NOMO-1 (cell line): Measurements from ENCODE around the gene ZFHX3.
"Not testable (repeated sequence)": the region's sequence is repeated elsewhere in the genome, so short reads cannot be mapped to it uniquely, and the experiment has no call there.

Experiments used
- DNase-seq, 2 experiments: peaks; one replicate each; lab custom pipeline; 2025; ENCODE audit not compliant: unreplicated experiment in 2 of 2; lab: John Stamatoyannopoulos, UW

Gene ZFHX3, protein sequence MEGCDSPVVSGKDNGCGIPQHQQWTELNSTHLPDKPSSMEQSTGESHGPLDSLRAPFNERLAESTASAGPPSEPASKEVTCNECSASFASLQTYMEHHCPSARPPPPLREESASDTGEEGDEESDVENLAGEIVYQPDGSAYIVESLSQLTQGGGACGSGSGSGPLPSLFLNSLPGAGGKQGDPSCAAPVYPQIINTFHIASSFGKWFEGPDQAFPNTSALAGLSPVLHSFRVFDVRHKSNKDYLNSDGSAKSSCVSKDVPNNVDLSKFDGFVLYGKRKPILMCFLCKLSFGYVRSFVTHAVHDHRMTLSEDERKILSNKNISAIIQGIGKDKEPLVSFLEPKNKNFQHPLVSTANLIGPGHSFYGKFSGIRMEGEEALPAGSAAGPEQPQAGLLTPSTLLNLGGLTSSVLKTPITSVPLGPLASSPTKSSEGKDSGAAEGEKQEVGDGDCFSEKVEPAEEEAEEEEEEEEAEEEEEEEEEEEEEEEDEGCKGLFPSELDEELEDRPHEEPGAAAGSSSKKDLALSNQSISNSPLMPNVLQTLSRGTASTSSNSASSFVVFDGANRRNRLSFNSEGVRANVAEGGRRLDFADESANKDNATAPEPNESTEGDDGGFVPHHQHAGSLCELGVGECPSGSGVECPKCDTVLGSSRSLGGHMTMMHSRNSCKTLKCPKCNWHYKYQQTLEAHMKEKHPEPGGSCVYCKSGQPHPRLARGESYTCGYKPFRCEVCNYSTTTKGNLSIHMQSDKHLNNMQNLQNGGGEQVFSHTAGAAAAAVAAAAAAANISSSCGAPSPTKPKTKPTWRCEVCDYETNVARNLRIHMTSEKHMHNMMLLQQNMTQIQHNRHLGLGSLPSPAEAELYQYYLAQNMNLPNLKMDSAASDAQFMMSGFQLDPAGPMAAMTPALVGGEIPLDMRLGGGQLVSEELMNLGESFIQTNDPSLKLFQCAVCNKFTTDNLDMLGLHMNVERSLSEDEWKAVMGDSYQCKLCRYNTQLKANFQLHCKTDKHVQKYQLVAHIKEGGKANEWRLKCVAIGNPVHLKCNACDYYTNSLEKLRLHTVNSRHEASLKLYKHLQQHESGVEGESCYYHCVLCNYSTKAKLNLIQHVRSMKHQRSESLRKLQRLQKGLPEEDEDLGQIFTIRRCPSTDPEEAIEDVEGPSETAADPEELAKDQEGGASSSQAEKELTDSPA (N-terminal part only)

DNA sequence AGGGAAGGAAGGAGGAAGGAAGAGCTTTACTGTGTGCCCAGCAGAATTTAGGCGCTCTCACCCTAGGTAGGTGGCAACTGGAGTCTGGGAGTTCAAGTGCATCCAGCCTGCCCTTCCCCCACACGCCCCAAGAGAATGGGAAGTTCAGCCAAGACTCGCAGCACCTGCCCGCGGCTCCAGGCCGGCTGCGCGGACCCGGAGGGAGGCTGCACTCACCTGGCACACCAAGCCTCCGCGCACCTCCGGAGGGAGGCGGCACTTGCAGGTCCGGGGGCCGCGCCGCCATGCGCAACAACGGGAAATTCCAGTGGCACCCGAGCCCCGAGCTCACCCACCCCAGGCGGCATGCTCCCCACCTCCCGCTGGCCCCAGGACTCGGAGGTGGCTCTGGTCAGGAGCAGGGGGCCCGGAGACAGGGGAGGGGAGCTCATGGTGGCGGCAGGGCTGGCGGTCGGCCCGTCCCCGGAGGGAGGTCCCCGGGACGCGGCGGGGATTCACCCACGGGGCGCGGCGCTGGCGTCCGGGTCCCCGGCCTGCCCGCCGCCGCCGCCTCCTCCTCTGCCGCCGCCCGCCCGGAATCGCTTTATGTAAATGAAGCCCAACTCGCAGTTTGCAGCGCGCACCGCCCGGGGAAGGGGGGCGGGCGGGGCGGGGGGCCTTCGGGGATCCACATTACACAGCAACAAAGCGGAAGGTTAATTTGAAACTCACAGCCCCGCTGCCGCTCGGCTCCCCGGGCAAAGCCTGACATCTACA lies at the start of gene ZFHX3:
Gene ZFHX3, minus strand, starts transcription at position 593 of the 756 bp plus-strand sequence. CDS start 87,983 bp downstream, outside the sequence.
- DNase-seq, result peak; percentile 40 to 49

DNA sequence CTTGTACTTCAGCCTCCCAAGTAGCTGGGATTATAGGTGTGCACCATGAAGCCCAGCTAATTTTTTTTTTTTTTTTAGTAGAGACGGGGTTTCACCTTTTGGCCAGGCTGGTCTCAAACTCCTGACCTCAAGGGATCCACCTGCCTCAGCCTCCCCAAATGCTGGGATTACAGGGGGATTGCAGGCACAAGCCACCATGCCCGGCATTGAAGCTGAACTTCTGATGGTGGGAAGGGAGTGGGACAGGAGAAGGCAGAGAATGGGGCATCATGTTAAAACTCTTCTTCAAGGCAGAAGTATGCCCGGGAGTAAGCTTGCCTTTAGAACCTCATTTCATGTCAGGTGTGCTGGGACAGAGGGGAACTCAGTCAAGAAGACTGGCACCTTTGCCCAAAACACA lies 48.6 kb upstream of the ZFHX3 start:
- DNase-seq, result no peak

GRCh38 chr16:73095885-73096421 lies 48.0 kb upstream of the ZFHX3 start:
- DNase-seq, result no peak

- DNase-seq, result no peak
These were observed 47.4 kb upstream of the ZFHX3 start for GRCh38 chr16:73095142-73095820.

- DNase-seq, result no peak
These were observed 46.4 kb upstream of the ZFHX3 start for GRCh38 chr16:73094371-73094770.

GRCh38 chr16:73093146-73094144 lies 45.5 kb upstream of the ZFHX3 start:
- no peak for DNase-seq

- DNase-seq, result no peak
These were observed 44.4 kb upstream of the ZFHX3 start for GRCh38 chr16:73092236-73092781.

DNA sequence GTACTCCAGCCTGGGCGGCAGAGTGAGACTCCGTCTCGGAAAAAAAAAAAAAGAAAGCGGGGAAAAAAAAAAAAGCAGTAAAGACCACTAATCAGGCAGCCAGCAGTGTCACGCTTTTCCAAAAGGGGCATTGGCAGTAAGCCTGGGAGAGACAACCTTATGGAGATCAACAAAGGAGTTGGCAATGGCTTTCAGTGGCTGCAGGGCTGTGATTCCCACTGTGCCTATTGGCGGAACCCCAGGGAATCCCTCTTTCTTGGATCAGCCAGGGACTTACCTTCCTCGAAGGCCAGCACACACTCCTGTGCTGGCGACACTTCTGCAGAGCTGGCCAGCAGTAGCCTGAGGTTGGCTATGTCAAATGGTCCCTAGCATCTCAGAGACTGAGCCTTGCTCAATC lies 43.2 kb upstream of the ZFHX3 start:
- no peak for DNase-seq

DNA sequence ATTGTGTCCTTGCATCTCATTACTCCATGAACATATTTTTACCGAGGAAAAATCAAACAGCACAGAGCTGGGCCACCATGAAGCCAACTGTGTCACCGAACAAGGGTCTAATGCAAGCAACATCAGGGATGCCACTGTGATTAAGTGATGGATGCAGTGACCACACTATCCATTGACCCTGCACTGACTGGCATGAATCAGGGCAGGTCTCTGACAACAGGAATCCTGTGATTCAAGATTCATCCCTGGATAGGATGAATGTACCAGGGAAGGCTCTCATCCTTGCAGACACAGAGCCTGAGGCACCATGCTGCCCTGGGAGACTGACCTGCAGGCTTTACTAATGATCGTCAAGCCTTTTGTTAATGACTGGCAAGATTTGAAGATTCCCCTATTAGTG lies 41.5 kb upstream of the ZFHX3 start:
- no peak for DNase-seq

DNA sequence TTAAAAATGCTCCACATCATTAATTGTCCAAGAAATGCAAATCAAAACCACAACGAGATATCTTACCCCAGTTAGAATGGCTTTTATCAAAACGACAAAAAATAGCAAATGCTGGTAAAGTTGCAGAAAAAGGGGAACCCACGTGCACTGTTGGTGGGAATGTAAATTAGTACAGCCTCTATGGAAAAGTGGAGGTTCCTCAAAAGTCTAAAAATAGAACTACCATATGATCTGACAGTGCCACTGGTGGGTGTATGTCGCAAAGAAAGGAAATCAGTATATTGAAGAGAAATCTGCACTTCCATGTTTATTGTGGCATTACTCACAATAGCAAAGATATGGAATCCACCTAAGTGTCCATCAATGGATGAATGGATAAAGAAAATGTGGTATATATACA lies 38.2 kb upstream of the ZFHX3 start:
- peak; percentile 49 to 65 for DNase-seq

GRCh38 chr16:73083271-73083670 lies 35.3 kb upstream of the ZFHX3 start:
- no peak for DNase-seq

GRCh38 chr16:73082634-73083051 lies 34.7 kb upstream of the ZFHX3 start:
- DNase-seq, result peak in 1 of 2 experiments; percentile 9

- no peak for DNase-seq
These were observed 33.0 kb upstream of the ZFHX3 start for GRCh38 chr16:73080931-73081330.

DNA sequence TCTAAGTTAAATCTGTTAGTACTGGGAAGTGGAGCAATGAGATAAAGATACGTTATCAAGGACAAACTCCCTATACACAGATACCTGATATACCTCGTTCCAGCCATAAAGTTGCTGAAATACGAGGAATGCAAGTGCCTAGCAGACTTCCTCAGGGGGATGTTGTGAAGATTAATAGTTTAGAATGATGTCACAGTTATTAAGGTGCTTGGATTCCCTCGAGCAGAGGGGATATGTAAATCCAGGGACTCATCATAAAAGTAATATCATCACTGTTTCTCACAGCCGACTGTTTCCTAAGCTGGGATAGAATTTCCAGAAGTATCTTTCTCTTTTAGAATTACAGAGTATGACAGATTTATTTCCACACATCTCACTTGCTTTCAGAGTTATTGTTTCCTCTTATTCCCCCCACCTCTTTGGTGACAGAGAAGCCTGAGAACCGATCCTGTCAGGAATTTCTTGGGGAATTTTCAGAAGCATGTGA lies 28.4 kb upstream of the ZFHX3 start:
- no peak for DNase-seq

DNA sequence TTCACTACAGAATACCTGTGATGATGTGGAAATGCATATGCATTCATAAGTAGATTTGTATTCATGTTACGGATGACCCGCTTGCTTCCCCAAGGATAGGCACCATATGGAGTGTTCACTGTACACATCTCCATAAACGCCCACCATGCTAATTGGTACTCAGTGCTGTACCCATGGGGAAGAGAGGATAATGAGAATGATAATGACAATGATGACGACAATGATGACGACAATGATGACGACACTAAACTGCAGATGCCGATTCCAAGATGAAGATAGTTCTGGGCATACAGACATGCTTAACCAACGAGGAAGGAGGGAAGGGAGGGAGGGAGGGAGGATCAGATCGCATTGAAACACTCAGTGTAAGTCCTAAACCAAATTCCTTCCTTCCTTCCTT lies 26.5 kb upstream of the ZFHX3 start:
- no peak for DNase-seq

DNA sequence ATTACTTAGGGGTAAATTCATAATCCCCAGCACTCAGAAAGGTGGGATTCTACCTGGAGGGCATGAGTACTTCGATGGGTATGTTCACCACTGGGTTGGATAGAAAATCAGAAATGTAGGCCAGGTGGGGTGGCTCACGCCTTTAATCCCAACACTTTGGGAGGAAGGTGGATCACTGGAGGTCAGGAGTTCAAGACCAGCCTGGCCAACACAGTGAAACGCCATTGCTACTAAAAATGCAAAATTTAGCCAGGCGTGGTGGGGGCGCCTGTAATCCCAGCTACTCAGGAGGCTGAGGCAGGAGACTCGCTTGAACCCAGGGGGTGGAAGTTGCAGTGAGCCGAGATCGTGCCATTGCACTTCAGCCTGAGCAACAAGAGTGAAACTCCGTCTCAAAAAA lies 24.1 kb upstream of the ZFHX3 start:
- not testable (repeated sequence) for DNase-seq

GRCh38 chr16:73071131-73071940 lies 23.4 kb upstream of the ZFHX3 start:
- no peak for DNase-seq
